ENCODE measurements around the gene CISD3. TPM values are rescaled to one million over a fixed set of nuclear protein-coding genes. Genes with fewer than 3 reads are reported as not detected.

The CISD3 gene
- total and polyA plus RNA-seq, 4 donors, result 4.5 to 152 (median 37.3) TPM

DNA sequence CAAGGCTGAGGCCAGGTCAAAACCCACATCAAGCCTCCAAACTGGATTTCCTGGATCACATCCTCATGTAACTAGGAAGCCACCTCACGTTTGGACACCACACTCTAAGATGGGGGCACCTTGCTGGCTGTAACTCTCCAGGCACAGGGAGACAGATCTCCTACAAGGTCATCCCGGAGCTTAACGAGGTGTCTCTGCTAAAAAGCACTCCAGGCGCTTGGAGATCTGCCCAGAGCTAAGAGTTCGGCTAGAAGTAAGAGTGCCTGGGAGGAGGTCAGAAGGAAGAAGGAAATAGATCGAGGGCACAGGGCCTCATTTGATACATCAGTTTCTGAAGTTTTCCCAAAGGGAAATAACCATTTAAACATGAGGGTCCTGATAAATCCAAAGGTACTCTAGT is 38.3 kb downstream of the CISD3 start:
- H3K27ac ChIP-seq (ENCODE audit: low read depth in 1 of 2, low read length in 2 of 2), result no peak overlapping the region
- no peaks in the 10 kb centered on the region for H3K4me1 ChIP-seq (ENCODE audit: control insufficient read depth in 4 of 4, insufficient read depth in 4 of 4, low read length in 3 of 4)
- TF ChIP-seq REST (IDR thresholded peaks at IDR 0.05), result no peak
- TF ChIP-seq FOXA2 (IDR thresholded peaks at IDR 0.05), result no peak
- TF ChIP-seq, protein P1, sequence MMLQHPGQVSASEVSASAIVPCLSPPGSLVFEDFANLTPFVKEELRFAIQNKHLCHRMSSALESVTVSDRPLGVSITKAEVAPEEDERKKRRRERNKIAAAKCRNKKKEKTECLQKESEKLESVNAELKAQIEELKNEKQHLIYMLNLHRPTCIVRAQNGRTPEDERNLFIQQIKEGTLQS (IDR thresholded peaks at IDR 0.05), result no peak
- no peak for TF ChIP-seq FOXA1 (IDR thresholded peaks at IDR 0.05)
- TF ChIP-seq, protein P2, sequence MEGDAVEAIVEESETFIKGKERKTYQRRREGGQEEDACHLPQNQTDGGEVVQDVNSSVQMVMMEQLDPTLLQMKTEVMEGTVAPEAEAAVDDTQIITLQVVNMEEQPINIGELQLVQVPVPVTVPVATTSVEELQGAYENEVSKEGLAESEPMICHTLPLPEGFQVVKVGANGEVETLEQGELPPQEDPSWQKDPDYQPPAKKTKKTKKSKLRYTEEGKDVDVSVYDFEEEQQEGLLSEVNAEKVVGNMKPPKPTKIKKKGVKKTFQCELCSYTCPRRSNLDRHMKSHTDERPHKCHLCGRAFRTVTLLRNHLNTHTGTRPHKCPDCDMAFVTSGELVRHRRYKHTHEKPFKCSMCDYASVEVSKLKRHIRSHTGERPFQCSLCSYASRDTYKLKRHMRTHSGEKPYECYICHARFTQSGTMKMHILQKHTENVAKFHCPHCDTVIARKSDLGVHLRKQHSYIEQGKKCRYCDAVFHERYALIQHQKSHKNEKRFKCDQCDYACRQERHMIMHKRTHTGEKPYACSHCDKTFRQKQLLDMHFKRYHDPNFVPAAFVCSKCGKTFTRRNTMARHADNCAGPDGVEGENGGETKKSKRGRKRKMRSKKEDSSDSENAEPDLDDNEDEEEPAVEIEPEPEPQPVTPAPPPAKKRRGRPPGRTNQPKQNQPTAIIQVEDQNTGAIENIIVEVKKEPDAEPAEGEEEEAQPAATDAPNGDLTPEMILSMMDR (IDR thresholded peaks at IDR 0.05; ENCODE audit: low read depth, low read length, missing input control), result no peak
- TF ChIP-seq RXRA (IDR thresholded peaks at IDR 0.05), result no peak
- TF ChIP-seq, protein P3, sequence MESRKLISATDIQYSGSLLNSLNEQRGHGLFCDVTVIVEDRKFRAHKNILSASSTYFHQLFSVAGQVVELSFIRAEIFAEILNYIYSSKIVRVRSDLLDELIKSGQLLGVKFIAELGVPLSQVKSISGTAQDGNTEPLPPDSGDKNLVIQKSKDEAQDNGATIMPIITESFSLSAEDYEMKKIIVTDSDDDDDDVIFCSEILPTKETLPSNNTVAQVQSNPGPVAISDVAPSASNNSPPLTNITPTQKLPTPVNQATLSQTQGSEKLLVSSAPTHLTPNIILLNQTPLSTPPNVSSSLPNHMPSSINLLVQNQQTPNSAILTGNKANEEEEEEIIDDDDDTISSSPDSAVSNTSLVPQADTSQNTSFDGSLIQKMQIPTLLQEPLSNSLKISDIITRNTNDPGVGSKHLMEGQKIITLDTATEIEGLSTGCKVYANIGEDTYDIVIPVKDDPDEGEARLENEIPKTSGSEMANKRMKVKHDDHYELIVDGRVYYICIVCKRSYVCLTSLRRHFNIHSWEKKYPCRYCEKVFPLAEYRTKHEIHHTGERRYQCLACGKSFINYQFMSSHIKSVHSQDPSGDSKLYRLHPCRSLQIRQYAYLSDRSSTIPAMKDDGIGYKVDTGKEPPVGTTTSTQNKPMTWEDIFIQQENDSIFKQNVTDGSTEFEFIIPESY (IDR thresholded peaks at IDR 0.05), result no peak
- no peak for DNase-seq (ENCODE audit: low spot score)
- H3K27me3 ChIP-seq (ENCODE audit: control insufficient read depth in 4 of 4, insufficient read depth in 4 of 4, low read length in 3 of 4), result no peaks in the 10 kb centered on the region
- H3K9ac ChIP-seq (ENCODE audit: low read depth in 1 of 2, low read length in 2 of 2), result no peak overlapping the region
- WGBS, result 78% methylated on average over 6 of the region's 6 CpGs
- H3K4me3 ChIP-seq (ENCODE audit: low read depth in 1 of 3, low read length in 3 of 3), result no peak overlapping the region
- no peaks in the 10 kb centered on the region for H3K9me3 ChIP-seq (ENCODE audit: control insufficient read depth in 4 of 4, low read length in 3 of 4)
- peaks cover 22 to 87% (median 50%) of the 10 kb centered on the region in 4 donors for H3K36me3 ChIP-seq (ENCODE audit: control insufficient read depth in 4 of 4, insufficient read depth in 3 of 4, low read depth in 1 of 4, low read length in 3 of 4)

- no peak for DNase-seq (ENCODE audit: low spot score)
- no peak overlapping the region for H3K4me3 ChIP-seq (ENCODE audit: low read depth in 1 of 3, low read length in 3 of 3)
- H3K27ac ChIP-seq (ENCODE audit: low read depth in 1 of 2, low read length in 2 of 2), result no peak overlapping the region
- H3K36me3 ChIP-seq (ENCODE audit: control insufficient read depth in 4 of 4, insufficient read depth in 3 of 4, low read depth in 1 of 4, low read length in 3 of 4), result peaks cover 6 to 81% (median 45%) of the 10 kb centered on the region in 4 donors
- H3K9me3 ChIP-seq (ENCODE audit: control insufficient read depth in 4 of 4, low read length in 3 of 4), result no peaks in the 10 kb centered on the region
- no peak overlapping the region for H3K9ac ChIP-seq (ENCODE audit: low read depth in 1 of 2, low read length in 2 of 2)
- no peaks in the 10 kb centered on the region for H3K27me3 ChIP-seq (ENCODE audit: control insufficient read depth in 4 of 4, insufficient read depth in 4 of 4, low read length in 3 of 4)
- H3K4me1 ChIP-seq (ENCODE audit: control insufficient read depth in 4 of 4, insufficient read depth in 4 of 4, low read length in 3 of 4), result no peaks in the 10 kb centered on the region
- TF ChIP-seq EGR1 (IDR thresholded peaks at IDR 0.05; ENCODE audit: low read depth in 2 of 2) (no peak), YY1 (IDR thresholded peaks at IDR 0.05) (no peak), NR2F2 (IDR thresholded peaks at IDR 0.05) (no peak), RAD21 (IDR thresholded peaks at IDR 0.05) (no peak), GABPA (IDR thresholded peaks at IDR 0.05 in 1 of 2, conservative IDR thresholded peaks at IDR 0.05 in 1 of 2) (no peak), HNF4G (IDR thresholded peaks at IDR 0.05) (no peak), TAF1 (conservative IDR thresholded peaks at IDR 0.05) (no peak), RXRA (IDR thresholded peaks at IDR 0.05) (no peak), SP1 (IDR thresholded peaks at IDR 0.05) (no peak)
- TF ChIP-seq, protein P1 (IDR thresholded peaks at IDR 0.05), result no peak
- TF ChIP-seq, protein P2 (IDR thresholded peaks at IDR 0.05; ENCODE audit: low read depth, low read length, missing input control), result no peak
- TF ChIP-seq, protein P3 (IDR thresholded peaks at IDR 0.05), result no peak
- TF ChIP-seq, protein P4, sequence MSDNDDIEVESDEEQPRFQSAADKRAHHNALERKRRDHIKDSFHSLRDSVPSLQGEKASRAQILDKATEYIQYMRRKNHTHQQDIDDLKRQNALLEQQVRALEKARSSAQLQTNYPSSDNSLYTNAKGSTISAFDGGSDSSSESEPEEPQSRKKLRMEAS (IDR thresholded peaks at IDR 0.05), result no peak
These were observed 43.1 kb downstream of the CISD3 start for GRCh38 chr17:38773258-38773657.

Data from liver (tissue), 9 donors.